H4 (cell line): ENCODE data around the gene CMPK2. TPM values are rescaled to one million over a fixed set of nuclear protein-coding genes. Genes with fewer than 3 reads are reported as not detected.
A peak's percentile ranks its signal among the peaks of the same experiment; 100 is the strongest.
"Not testable (repeated sequence)": the region's sequence is repeated elsewhere in the genome, so short reads cannot be mapped to it uniquely, and the experiment has no call there.

ENCODE experiments used
- DNase-seq: peaks from one replicate; pipeline ENCODE4 v3.0.0-alpha.2; 2015; ENCODE audit warnings: low spot score
- total RNA-seq: library from RNA; depleted of rRNA; stranded (reverse); fragments of >200 nt; shearing (Covaris generic); gene quantifications from 2 replicates; pipeline ENCODE4 v1.2.3, GENCODE V29; 2014

The CMPK2 gene
- total RNA-seq, 1 experiment from 2014 or later: 4.8 TPM

DNA sequence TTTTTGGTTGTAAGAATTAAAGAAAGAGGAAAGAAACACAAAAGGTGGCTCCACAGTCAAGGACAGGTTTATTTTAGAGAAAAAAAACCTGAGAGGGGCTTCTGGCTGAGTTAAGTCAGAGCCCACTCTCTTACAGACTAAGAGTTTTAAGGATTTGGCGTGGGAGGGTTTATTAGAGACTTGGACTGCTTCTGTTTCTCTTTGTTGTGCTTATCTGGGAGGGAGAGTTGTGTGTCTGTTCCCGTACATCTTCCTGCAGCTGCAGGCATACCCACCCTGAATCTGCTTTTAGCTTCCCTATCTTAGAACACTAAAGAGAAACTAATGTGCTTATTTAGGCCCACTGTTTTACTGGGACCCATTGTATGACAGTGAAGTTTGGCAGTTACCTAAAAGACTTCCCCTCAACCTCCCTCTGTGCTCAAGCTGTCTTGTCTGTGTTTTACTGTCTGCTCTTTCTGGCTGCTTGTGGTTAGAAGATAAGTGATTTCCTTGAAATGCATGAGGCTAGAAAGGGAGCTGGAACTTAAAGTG, 14.6 kb upstream of the CMPK2 start:
- DNase-seq: no peak

DNA sequence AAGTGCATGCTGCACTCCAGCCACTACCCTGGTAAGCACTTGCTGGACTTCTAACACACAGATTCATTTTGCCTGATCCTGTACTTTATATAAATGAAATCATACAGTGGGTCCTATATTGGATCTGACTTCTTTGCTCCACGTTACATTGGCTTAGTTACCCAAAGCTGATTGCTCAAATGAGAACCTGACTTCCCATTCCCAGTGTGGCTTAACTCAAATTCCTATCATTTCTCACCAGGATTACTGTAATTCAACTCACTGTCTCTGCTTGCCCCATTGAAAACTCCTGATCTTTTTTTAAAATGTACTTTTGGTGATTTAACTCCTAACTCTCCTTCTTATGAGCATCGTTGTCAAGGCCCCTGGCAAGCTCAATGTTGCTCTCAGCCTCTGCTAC, 13.3 kb upstream of the CMPK2 start:
- DNase-seq: no peak

DNA sequence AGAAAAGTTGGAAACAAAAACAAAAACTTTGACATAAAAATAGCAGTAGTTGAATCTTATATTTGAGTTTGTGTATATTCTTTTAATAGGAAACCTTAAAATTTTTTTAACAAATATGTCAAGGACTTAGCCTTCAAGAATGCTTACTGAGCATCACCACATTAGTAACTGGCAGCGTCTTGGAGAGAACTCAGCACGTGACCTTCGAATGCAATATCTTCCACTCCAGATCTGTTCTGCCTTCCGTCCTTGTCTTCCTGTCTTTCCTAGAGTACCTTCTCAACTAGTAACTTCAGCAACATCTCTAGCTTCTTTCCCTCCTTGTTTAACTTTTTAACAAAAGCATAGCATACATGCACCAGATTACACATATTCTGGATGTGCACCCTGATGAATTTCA, 12.8 kb upstream of the CMPK2 start:
- no peak for DNase-seq

DNA sequence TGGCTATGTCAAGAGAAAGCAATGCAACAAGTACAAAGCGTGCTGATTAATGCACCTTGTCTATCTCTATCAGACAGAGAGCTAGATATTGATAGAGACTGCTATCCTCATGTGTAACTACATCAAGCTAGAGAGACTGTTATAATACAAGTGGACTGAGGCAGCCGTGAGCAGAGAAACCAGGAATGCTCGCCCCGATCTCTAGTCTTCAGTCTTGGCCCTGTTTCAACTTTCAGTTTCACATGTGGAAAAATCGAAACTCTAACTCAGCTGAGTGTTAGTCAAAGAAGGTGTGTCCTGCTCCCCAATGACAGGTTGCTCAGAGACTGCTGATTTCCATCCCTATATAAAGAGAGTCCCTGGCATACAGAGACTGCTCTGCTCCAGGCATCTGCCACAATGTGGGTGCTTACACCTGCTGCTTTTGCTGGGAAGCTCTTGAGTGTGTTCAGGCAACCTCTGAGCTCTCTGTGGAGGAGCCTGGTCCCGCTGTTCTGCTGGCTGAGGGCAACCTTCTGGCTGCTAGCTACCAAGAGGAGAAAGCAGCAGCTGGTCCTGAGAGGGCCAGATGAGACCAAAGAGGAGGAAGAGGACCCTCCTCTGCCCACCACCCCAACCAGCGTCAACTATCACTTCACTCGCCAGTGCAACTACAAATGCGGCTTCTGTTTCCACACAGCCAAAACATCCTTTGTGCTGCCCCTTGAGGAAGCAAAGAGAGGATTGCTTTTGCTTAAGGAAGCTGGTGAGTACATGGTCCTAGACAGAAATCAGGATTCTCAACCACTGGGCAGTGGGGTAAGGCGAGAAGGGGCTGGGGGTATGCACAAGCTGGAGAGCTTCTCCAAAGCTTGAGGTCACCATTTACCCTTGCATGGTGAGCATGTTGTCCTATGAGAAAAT, 11.9 kb upstream of the CMPK2 start, which contains the start of gene RSAD2:
Gene RSAD2, plus strand, starts transcription at position 376 of the 903 bp plus-strand sequence. Its CDS starts 24 bp downstream, at position 400.
- DNase-seq: peak; percentile 39

DNA sequence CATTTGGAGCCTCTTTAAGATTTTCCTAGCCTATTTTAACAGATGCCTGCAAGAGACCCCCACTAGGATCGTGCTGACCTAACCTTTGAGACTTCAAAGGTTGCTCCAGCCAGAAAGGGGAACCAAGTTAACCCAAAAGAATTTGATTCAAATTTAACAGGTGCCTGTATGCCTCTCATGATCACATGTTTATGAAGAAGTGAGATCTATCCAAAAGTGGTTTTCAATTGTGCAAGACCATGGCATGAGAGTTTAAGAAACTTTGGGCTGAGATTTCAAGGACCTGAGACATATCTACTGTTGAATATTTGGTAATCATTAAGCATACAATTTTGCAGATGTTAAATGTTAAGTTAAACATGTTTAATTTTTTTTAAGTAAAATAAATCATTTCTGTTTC, 10.6 kb upstream of the CMPK2 start:
- DNase-seq: no peak

DNA sequence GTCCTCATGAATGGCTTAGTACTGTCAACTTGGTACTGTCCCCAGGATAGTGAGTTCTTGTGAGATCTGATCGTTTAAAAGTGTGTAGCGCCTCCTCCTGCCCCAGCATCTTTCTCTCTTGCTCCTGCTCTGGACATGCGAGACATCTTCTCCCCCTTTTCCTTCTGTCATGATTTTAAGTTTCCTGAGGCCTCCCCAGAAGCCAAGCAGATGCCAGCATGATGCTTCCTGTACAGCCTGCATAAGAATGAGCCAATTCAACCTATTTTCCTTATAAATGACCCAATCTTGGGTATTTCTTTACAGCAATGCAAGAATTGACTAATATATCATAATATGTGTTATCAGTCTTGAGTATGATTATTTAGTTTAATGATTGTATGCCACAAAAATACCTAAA, 8.3 kb upstream of the CMPK2 start:
- no peak for DNase-seq

DNA sequence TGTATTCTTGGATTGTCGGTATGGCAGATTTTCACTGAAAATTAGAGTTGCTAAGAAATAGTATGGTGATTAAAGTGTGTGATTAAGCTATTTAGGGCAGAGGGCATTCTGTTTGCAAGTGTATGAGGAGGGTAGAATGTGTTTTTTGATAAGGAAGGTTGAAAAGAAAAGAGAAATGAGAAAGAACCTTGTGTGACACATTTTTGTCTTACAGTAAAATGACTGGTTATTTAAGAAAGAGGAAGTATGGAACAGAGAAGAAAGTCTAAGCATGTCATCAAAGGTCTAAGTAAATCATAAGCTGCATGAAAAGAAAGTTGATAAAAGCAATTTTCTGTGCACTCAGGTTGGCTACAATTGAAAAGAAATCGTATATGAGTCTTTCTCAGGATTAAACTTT, 6.7 kb upstream of the CMPK2 start:
- no peak for DNase-seq

DNA sequence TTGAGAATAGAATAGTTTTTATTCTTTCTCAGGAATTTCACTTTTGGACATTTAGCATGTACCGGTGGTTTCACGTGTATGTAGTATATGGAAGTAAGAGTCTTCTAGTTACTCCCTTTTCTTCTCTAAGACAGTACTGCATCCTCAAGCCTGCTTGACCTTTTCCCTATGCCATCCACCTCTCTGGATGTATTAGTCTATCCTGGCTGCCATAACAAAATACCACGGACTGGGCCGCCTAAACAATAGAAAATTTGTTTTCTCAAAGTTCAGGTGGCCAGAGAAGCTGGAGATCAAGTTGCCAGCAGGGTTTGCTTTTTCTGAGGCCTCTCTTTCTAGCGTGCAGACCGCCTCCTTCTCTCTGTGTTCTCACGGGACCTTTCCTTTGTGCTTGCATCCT, 1.3 kb upstream of the CMPK2 start:
- DNase-seq: no peak

DNA sequence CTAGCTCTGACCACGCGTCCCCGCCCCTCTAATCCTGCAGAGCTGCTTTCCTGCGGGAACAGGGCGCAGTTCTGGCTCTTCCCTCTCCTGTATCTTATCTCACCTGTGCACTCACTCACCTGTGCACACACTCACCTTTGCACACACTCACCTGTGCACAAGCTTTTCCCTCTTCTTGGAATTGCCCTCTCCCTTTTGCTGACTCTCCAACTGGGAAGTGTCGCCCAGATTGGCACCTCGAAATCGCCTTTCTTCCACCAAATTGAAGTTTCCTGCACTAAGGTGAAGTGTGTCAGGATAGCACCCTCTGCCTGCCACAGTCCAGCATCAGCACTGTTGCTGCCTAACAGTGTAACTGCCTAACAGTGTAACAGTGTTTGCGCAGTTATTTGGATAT, 566 bp upstream of the CMPK2 start:
- DNase-seq: peak; percentile 51

DNA sequence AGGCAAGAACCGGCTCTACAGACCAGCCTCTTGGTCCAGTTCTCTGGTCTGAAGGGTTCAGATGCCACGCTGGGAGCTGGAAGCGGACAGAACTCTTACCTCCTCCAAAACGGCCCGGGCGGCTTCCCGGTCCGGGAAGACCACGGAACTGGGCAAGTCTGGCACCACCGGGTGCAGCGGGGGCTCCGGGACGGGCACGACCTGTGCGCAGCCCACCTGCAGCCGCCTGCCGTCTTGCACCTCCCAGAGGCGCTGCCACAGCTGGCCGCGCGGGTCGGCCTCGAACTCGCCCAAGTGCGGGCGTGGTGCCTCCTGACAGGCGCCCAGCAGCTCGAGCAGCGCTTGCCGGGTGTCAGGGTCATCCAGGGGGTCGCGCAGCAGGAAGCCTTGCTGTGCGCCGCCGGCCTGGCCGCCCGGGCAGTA, 773 bp downstream of the CMPK2 start:
- no peak for DNase-seq

DNA sequence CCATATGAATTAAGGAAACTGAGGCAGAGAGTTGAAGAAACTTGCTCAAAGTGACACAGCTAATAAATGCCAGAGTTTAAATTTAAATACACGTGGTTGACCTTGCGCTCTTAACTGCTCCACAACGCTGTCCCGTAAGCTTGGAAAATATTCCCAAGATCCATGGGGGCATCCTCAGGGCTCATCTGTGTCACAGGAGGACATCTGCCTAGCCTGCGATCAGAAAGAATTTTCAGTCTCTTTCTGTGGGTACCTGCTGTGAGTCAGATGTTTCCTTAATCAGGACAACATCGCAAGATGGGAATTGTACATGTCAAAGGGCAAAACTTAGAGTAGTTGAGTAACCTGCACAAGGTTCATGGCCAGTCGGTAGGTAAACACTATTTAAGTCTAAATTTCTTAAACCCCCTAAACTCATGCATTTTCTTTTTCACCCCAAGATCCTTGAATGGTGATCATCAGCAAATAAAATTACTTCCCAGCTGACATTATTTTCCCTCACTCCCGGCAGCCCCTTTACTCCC, 1.4 kb downstream of the CMPK2 start:
- DNase-seq: no peak

DNA sequence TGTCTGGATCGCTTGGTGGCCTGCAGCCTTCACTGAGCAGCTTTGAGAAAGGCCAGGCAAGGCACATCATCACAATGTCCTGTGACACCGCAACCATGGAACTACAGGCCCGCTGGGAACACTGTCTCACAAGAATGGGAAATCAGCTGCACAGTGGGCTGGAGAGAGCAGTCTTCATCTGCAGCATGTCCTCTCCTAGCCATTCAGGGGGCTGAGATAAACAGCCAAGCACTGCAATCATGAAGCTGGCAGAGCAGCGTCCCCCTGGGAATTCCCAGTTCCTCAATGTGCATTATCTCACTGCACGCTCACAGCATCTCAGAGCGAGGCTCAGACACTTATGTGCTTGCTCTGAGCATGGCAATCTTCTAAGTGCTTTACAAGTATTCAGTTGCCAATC, 1.9 kb downstream of the CMPK2 start:
- DNase-seq: no peak

DNA sequence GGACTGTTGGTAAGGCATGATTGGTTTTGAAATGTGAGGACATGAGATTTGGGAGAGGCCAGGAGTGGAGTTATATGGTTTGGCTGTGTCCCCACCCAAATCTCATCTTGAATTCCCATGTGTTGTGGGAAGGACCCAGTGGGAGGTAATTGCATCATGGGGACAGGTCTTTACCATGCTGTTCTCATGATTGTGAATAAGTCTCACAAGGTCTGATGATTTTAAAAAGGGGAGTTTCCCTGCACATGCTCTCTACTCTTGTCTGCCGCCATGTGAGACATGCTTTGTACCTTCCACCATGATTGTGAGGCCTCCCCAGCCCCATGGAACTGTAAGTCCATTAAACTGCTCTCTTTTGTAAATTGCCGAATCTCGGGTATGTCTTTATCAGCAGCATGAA, 5.4 kb downstream of the CMPK2 start:
- DNase-seq: no peak

DNA sequence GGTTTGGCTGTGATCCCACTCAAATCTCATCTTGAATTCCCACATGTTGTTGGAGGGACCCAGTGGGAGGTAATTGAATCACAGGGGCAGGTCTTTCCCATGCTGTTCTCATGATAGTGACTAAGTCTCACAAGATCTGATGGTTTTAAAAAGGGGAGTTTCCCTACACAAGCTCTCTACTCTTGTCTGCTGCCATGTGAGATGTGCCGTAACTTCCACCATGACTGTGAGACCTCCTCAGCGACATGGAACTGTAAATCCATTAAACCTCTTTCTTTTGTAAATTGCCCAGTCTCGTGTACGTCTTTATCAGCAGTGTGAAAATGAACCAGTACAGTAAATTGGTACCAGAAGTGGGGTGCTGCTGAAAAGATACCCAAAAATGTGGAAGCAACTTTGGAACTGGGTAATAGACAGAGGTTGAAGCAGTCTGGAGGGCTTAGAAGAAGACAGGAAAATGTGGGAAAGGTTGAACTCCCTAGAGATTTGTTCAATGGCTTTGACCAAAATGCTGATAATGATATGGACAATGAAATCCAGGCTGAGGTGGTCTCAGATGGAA, 7.2 kb downstream of the CMPK2 start:
- not testable (repeated sequence) for DNase-seq

DNA sequence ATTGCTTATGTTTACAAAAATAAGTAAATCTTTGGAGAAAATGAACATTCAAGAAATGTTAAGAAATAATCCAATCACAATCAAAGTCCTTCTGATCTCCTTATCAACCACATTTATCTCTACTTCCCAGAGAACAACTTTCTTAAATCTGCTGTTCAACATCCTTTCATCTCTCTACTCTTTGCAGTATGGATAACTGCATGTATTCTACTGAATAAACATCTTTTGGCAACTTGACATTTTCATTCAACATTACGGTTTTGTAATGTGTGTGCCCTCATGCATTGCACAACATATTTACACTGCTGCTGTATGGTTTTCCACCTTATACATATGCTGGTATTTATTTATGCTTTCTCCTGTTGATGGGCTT, 9.2 kb downstream of the CMPK2 start:
- no peak for DNase-seq

DNA sequence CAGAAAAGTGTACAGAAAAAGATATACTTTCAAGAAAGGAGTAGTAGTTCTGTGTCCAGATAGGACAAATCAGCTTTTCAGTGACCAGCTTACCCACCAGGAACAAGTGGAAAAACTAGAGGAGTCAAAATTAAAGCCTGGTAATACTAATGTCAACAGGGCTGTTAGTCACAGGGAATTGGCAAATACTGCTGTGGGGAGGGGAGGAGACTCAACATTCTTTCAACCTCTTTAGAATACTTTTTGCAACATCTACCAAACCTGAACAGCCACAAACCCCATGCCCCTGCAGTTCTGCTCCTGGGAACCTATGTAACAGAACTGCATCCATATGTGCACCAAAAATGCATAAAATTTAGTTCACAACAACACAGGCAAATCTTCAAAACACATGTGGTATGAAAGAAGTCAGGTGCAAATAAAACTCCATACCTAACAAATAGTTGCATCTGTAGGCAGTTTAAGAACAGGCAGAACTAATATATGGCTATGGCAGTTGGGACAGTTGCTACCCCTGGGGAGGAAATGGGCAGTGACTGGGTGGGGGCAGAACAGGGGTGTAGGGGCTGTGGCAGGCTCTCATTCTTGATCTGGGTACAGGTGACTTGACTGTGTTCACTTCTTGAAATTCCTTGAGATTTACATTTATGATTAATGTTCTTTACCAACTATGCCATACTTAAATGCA, 9.7 kb downstream of the CMPK2 start:
- DNase-seq: no peak

DNA sequence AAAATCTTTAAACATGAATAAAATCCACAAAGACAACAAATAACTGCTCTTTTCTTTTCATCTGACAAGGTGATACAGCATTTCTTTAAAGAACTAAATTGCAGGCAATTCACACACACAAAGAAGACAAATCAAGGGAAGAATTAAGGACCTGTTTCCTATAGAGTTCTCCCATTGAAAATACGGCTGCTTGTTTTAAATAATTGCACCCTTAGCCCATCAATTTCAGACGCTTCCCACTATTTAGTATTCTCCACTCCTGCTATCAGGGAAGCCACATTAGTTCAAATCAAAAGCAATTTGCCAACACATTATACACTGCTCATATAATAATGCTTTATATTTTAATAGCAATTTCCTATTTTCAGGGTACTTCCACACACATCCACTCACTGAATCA, 11.3 kb downstream of the CMPK2 start:
- no peak for DNase-seq

DNA sequence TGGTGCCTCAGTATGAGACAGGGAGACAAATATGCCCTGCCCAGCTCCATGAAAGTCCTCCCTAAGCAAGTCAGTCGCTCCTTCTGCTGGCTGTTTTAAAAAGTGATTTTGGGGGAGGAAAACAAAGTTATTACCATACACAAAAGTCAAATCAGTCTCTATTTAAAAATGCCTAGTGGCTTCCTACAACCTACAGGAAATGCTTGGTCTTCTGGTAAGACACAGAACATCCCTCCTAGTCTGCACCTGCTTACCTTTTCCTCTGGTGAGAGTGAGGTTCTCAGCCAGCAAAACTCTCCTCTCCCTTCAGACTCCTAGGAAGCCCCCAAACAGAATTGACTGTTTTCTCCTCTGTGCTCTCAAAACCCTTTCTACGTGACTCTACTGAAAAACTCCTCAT, 13.5 kb downstream of the CMPK2 start:
- DNase-seq: no peak

DNA sequence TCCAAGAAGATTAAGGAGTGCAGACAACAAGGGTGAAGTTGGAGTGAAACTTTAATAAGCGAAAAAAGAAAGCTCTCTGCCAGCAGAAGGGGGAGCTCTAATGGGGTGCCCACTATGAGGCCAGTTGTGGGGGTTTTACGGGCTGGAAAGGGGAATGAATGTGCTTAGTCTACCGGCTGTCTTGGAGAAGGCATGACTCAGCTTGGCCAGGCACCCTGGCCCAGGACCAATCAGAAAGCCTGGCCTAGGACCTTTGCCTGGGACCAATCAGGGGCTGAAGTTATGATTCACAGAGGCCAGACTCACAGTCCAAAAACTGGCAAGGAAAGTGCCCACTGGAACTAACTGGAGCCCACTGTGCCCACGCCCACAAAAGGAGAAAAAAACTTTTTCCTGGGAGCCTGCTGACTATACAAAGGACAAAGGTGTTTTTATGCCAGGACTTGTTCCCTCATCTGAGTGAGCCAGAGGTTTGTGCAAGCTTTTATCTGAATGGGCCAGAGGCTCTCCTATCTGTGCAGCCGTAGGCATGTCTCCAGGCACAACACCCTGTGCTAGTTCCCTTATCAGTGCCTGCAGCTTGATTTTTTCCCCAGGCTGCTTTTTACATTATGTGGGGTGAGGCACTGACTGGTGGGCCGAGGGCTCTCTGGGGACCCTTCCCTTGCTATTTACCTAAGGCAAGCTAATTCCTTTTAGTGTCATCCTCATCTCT, 18.6 kb downstream of the CMPK2 start:
- DNase-seq: no peak

DNA sequence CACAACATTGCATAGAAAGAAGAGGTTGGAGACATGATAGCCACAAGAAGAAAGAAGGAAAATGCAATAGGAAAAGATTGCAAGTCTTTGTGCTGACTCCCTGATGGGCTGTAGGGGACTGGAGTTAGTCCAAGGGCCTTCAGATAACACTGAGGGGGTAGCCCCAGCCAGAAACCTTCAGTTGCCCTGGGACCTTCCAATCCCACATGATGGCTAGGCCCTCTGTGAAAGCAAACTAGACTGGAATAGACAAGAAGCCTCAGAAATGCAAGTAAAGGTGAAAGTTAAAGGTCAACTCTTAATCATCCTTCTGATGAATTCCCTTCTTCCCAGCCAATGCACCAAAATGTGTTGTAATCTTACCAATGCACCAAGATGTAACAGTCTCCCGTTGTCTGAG, 19.2 kb downstream of the CMPK2 start:
- DNase-seq: no peak

DNA sequence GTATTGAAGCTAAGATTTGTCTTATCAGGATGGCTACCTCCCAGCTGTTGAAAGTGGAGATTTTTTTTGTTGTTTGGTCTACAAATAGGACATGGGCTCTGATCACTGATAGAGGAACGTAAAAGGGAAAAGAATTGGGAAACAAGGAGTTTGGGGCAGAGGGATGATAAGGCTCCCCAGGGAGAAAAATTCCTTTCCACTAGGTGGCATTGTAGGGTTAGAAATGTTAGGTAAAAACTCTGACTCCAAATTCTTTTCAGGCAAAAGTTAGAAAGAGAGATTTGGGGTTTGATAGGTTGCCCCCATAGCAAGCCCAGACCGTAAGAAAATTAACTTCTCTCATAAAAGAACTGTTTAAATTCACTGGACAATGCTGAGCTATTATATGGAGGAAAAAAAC, 19.8 kb downstream of the CMPK2 start:
- DNase-seq: no peak

DNA sequence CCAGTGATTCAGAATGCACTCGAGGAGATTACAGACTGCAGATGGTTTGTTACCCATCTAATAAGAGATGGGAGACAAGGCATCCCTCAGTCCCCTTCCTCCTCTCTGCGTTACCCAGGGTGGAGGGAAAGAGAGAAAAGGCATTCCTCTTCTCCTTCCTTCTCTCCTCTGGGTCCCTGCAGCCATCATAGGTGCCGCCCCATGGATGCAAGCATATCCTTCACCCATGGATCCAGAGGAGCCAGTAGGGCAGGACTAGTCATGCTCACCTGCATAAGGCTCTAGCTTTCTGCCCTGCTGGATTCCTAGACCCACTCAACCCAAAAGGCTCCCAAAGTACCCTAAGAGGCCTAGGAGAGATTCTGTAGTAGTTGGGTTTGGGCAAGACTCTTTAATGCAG, 20.4 kb downstream of the CMPK2 start:
- no peak for DNase-seq
